ENCODE data around the gene UBA1. TPM values are rescaled to one million over a fixed set of nuclear protein-coding genes. Genes with fewer than 3 reads are reported as not detected.

UBA1 gene
- total RNA-seq, 1 donor from 2014 or later = 168 TPM

GRCh38 chrX:47224896-47225290 lies 31.3 kb downstream of the UBA1 start:
- H3K4me3 ChIP-seq = no peak overlapping the region
- DNase-seq (ENCODE audit: extremely low spot score in 2 of 2) = no peak
- H3K36me3 ChIP-seq = peaks cover 0 to 50% of the 10 kb centered on the region in 2 donors
- H3K4me1 ChIP-seq = peaks cover 12% of the 10 kb centered on the region
- no peaks in the 10 kb centered on the region for H3K9me3 ChIP-seq
- intact Hi-C loops (cut with DNase I) = no loop called here
- no peaks in the 10 kb centered on the region for H3K27me3 ChIP-seq
- H3K27ac ChIP-seq = no peak overlapping the region
- no peak for TF ChIP-seq POLR2A (IDR thresholded peaks at IDR 0.05)
- TF ChIP-seq, protein P1, sequence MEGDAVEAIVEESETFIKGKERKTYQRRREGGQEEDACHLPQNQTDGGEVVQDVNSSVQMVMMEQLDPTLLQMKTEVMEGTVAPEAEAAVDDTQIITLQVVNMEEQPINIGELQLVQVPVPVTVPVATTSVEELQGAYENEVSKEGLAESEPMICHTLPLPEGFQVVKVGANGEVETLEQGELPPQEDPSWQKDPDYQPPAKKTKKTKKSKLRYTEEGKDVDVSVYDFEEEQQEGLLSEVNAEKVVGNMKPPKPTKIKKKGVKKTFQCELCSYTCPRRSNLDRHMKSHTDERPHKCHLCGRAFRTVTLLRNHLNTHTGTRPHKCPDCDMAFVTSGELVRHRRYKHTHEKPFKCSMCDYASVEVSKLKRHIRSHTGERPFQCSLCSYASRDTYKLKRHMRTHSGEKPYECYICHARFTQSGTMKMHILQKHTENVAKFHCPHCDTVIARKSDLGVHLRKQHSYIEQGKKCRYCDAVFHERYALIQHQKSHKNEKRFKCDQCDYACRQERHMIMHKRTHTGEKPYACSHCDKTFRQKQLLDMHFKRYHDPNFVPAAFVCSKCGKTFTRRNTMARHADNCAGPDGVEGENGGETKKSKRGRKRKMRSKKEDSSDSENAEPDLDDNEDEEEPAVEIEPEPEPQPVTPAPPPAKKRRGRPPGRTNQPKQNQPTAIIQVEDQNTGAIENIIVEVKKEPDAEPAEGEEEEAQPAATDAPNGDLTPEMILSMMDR (IDR thresholded peaks at IDR 0.05) = no peak
- no peak for TF ChIP-seq POLR2AphosphoS5 (IDR thresholded peaks at IDR 0.05; ENCODE audit: insufficient read depth in 1 of 2, low read depth in 1 of 2)

GRCh38 chrX:47226071-47226470 lies 32.4 kb downstream of the UBA1 start:
- H3K4me3 ChIP-seq = no peak overlapping the region
- peaks cover 0 to 50% of the 10 kb centered on the region in 2 donors for H3K36me3 ChIP-seq

GRCh38 chrX:47226531-47227333 lies 33.1 kb downstream of the UBA1 start:
- Histone ChIP-seq H3K4me1 (no peaks in the 10 kb centered on the region), H3K36me3 (peaks cover 0 to 50% of the 10 kb centered on the region in 2 donors), H3K9me3 (no peaks in the 10 kb centered on the region), H3K27ac (no peak overlapping the region), H3K4me3 (no peak overlapping the region), H3K27me3 (no peaks in the 10 kb centered on the region)
- TF ChIP-seq, protein P1 (IDR thresholded peaks at IDR 0.05) = no peak
- no peak for TF ChIP-seq POLR2AphosphoS5 (IDR thresholded peaks at IDR 0.05; ENCODE audit: insufficient read depth in 1 of 2, low read depth in 1 of 2)
- no peak for TF ChIP-seq POLR2A (IDR thresholded peaks at IDR 0.05)
- no peak for DNase-seq (ENCODE audit: extremely low spot score in 2 of 2)
- intact Hi-C loops (cut with DNase I) = no loop called here

More at GRCh38 chrX:47226071-47226470, 32.4 kb downstream of the UBA1 start:
- TF ChIP-seq POLR2AphosphoS5 (IDR thresholded peaks at IDR 0.05; ENCODE audit: insufficient read depth in 1 of 2, low read depth in 1 of 2) (no peak), POLR2A (IDR thresholded peaks at IDR 0.05) (no peak)
- TF ChIP-seq, protein P1 (IDR thresholded peaks at IDR 0.05) = no peak
- intact Hi-C loops (cut with DNase I) = no loop called here
- H3K4me1 ChIP-seq = no peaks in the 10 kb centered on the region
- H3K27me3 ChIP-seq = no peaks in the 10 kb centered on the region
- DNase-seq (ENCODE audit: extremely low spot score in 2 of 2) = no peak
- no peaks in the 10 kb centered on the region for H3K9me3 ChIP-seq
- H3K27ac ChIP-seq = no peak overlapping the region

DNA sequence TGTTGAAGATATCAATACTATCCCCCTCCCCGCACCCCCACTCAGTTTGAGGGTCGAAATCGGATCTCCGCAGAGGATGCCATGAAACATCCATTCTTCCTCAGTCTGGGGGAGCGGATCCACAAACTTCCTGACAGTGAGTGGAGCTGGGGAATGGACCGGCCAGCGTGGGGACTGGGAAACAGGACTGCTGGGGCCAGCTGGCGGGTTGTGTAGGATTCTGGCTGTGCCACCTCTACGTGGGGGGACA lies 33.6 kb downstream of the UBA1 start:
- TF ChIP-seq, protein P1 (IDR thresholded peaks at IDR 0.05) = no peak
- TF ChIP-seq POLR2A (IDR thresholded peaks at IDR 0.05) = no peak
- no peak for TF ChIP-seq POLR2AphosphoS5 (IDR thresholded peaks at IDR 0.05; ENCODE audit: insufficient read depth in 1 of 2, low read depth in 1 of 2)
- peaks cover under 1% of the 10 kb centered on the region for H3K4me1 ChIP-seq
- intact Hi-C loops (cut with DNase I) = no loop called here
- H3K27ac ChIP-seq = no peak overlapping the region
- H3K4me3 ChIP-seq = no peak overlapping the region
- DNase-seq (ENCODE audit: extremely low spot score in 2 of 2) = no peak
- no peaks in the 10 kb centered on the region for H3K9me3 ChIP-seq
- H3K27me3 ChIP-seq = no peaks in the 10 kb centered on the region
- H3K36me3 ChIP-seq = peaks cover 0 to 50% of the 10 kb centered on the region in 2 donors

DNA sequence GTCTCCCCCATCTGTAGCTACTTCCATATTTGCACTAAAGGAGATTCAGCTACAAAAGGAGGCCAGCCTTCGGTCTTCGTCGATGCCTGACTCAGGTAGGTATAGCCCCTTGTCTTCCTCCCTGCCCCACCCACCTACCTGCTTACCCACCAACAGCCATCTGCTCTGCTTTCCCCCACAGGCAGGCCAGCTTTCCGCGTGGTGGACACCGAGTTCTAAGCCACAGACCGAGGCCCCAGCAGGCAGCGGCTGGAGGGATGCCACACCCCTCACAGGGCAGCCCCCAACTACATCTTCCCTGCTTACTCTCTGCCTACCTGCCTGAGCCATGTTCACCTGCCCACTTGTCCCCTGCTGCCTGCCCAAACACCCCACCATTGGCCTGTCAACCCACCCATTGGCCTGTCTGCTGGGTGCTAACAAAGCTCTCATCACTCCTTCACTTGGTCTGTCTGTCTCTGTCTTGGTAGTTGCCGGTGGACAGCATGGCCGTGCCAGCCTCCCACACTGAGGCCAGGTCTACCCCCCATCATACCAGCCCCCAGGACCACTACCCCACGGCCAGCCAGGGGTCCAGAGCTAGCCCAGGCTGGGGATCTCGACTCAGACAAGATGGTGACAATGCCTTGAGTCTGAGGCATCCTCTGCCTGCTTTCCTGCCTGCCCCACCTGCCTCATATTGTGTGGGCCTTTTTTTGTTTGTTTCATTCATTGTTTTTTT lies 35.1 kb downstream of the UBA1 start:
- no peak for TF ChIP-seq POLR2A (IDR thresholded peaks at IDR 0.05)
- TF ChIP-seq POLR2AphosphoS5 (IDR thresholded peaks at IDR 0.05; ENCODE audit: insufficient read depth in 1 of 2, low read depth in 1 of 2) = no peak
- TF ChIP-seq, protein P1 (IDR thresholded peaks at IDR 0.05) = no peak
- Histone ChIP-seq H3K27ac (no peak overlapping the region), H3K27me3 (no peaks in the 10 kb centered on the region), H3K4me1 (peaks cover 5% of the 10 kb centered on the region), H3K9me3 (no peaks in the 10 kb centered on the region), H3K4me3 (no peak overlapping the region), H3K36me3 (peaks cover 0 to 45% of the 10 kb centered on the region in 2 donors)
- intact Hi-C loops (cut with DNase I) = no loop called here
- no peak for DNase-seq (ENCODE audit: extremely low spot score in 2 of 2)

Data from vagina (tissue), 2 donors.